Ovary (tissue), 9 donors: Measurements from ENCODE around the gene SIRT1. TPM values are rescaled to one million over a fixed set of nuclear protein-coding genes. Genes with fewer than 3 reads are reported as not detected.
"Not testable (repeated sequence)": the region's sequence is repeated elsewhere in the genome, so short reads cannot be mapped to it uniquely, and the experiment has no call there.

Experiments used
- DNase-seq, 5 donors: peaks; one replicate each; pipeline ENCODE4 v3.0.0-alpha.2; 2019 to 2020
- H3K27ac ChIP-seq, 2 donors: fragments of 200-600 bp; one replicate each; pipeline versions ENCODE4 v1.5.1 to v1.8.0; 2019 to 2022
- H3K27me3 ChIP-seq: fragments of 200-600 bp; one replicate; pipeline ENCODE4 v1.8.0; 2022
- H3K36me3 ChIP-seq: fragments of 200-600 bp; sonication (generic); one replicate; pipeline ENCODE4 v1.5.1; 2019
- H3K4me1 ChIP-seq: one replicate; pipeline ENCODE4 v1.8.1; 2013; ENCODE audit warnings: mild to moderate bottlenecking, moderate library complexity; ENCODE audit not compliant: insufficient read depth
- H3K4me3 ChIP-seq: fragments of 200-600 bp; sonication (generic); one replicate; pipeline ENCODE4 v1.5.1; 2017
- H3K9me3 ChIP-seq, 2 donors: fragments of 200-600 bp in 1 of 2; sonication (generic) in 1 of 2; one replicate each; pipeline versions ENCODE4 v1.5.1 to v1.8.1; 2013 to 2019; ENCODE audit warnings: mild to moderate bottlenecking in 1 of 2, moderate library complexity in 1 of 2
- CTCF ChIP-seq, 3 donors: fragments of 450-650 bp in 2 of 3; fragments of 200-600 bp in 1 of 3; IDR thresholded peaks; one replicate each; pipeline versions ENCODE4 v1.5.1 to v1.8.0; 2016 to 2022; ENCODE audit warnings: antibody characterized with exemption in 3 of 3, mild to moderate bottlenecking in 1 of 3
- EP300 ChIP-seq: sonication (generic); formaldehyde crosslinking; IDR thresholded peaks from one replicate; pipeline ENCODE4 v1.6.1; 2017; ENCODE audit warnings: antibody characterized with exemption
- POLR2A ChIP-seq: fragments of 450-650 bp; IDR thresholded peaks from one replicate; pipeline ENCODE4 v1.6.1; 2017; ENCODE audit warnings: antibody characterized with exemption, mild to moderate bottlenecking, moderate library complexity
- WGBS, 3 donors: extraction: QIAGEN DNeasy Blood & Tissue Kit in 1 of 3; methylation state at CpG; one replicate each; pipeline versions ENCODE4 v1.1.5 to v1.1.7; 2013 to 2017; 5-methylcytosine and 5-hydroxymethylcytosine counted together
- intact Hi-C, 4 donors: fragments of 100-400 bp; cut with DNase I; formaldehyde crosslinking; loops; one replicate each; pipeline versions ENCODE4 v1.11.0 to v1.15.1; 2022 to 2023
- polyA plus RNA-seq, 2 donors: library from polyadenylated mRNA; stranded (reverse); fragments of 200-250 nt in 1 of 2; fragments of 350-450 nt in 1 of 2; fragmentation: Illumina TruSeq in 1 of 2; extraction: RNeasy Lipid Tissue Mini Kit (QIAGEN cat#74804) in 1 of 2; gene quantifications; one replicate each; pipeline ENCODE4 v1.2.3, GENCODE V29; 2013 to 2014
- total RNA-seq, 7 donors: library from RNA; depleted of rRNA in 2 of 7; stranded (reverse); fragments of >200 nt in 2 of 7; fragmentation: NEBNext Ultra II Directional in 3 of 7; extraction: Animal tissue kit (Norgen Biotek cat#: 25700) in 3 of 7; gene quantifications; one replicate each; pipeline versions ENCODE4 v1.1.0 to v1.2.4, GENCODE V29; 2016 to 2023
- donor health status: DM: no; HTN: no; CAD: no; lungs with moderate emphysema.
- donor health status: DM: no; HTN: no; CAD: no.
- donor health status: Bipolar disorder and iron deficiency.
- donor health status: DM: yes; HTN: yes; CAD: no.
- donor health status: DM: no; HTN: no; CAD: no.
- donor health status: DM: yes; HTN: yes; CAD: no.

The SIRT1 gene
- total and polyA plus RNA-seq, 9 donors, result 21.5 to 38.5 (median 31.2) TPM

- intact Hi-C loops, result no loop called here
- H3K36me3 ChIP-seq, result no peaks in the 10 kb centered on the region
- no peaks in the 10 kb centered on the region for H3K9me3 ChIP-seq
- H3K4me3 ChIP-seq, result no peak overlapping the region
- no peak overlapping the region for H3K27ac ChIP-seq
- TF ChIP-seq CTCF (IDR thresholded peaks at IDR 0.05) (no peak), POLR2A (no peak), EP300 (no peak)
- WGBS, 3 donors, result 95 to 100% (median 96%) methylated on average over 2 of the region's 2 CpGs
- H3K4me1 ChIP-seq, result no peaks in the 10 kb centered on the region
- no peak for DNase-seq
- H3K27me3 ChIP-seq, result no peaks in the 10 kb centered on the region
Measured at GRCh38 chr10:67868132-67868531, 16.3 kb upstream of the SIRT1 start.

- DNase-seq, result no peak
- TF ChIP-seq EP300 (no peak), POLR2A (no peak), CTCF (IDR thresholded peaks at IDR 0.05) (no peak)
- no peaks in the 10 kb centered on the region for H3K36me3 ChIP-seq
- WGBS, 3 donors, result 87 to 91% (median 88%) methylated on average over 6 of the region's 6 CpGs
- H3K27ac ChIP-seq, result no peak overlapping the region
- no peaks in the 10 kb centered on the region for H3K9me3 ChIP-seq
- no peaks in the 10 kb centered on the region for H3K27me3 ChIP-seq
- intact Hi-C loops, result no loop called here
- H3K4me3 ChIP-seq, result no peak overlapping the region
- no peaks in the 10 kb centered on the region for H3K4me1 ChIP-seq
Measured at GRCh38 chr10:67869996-67870395, 14.5 kb upstream of the SIRT1 start.

GRCh38 chr10:67875340-67876238 is 8.9 kb upstream of the SIRT1 start:
- DNase-seq, result no peak
- no peak overlapping the region for H3K27ac ChIP-seq
- no peaks in the 10 kb centered on the region for H3K36me3 ChIP-seq
- no peaks in the 10 kb centered on the region for H3K27me3 ChIP-seq
- WGBS, 3 donors, result 50 to 54% (median 54%) methylated on average over 3 of the region's 3 CpGs
- no peak overlapping the region for H3K4me3 ChIP-seq
- H3K9me3 ChIP-seq, result no peaks in the 10 kb centered on the region
- no peaks in the 10 kb centered on the region for H3K4me1 ChIP-seq
- intact Hi-C loops, result no loop called here
- TF ChIP-seq CTCF (IDR thresholded peaks at IDR 0.05) (no peak), EP300 (no peak), POLR2A (no peak)

GRCh38 chr10:67877421-67877820 is 7.0 kb upstream of the SIRT1 start:
- 88 to 93% (median 92%) methylated on average over 11 of the region's 11 CpGs for WGBS, 3 donors
- H3K9me3 ChIP-seq, H3K4me3 ChIP-seq, DNase-seq, H3K4me1 ChIP-seq, intact Hi-C loops, H3K36me3 ChIP-seq, H3K27me3 ChIP-seq, H3K27ac ChIP-seq: not testable (repeated sequence)

- intact Hi-C loops, result no loop called here
- no peak for DNase-seq
- Histone ChIP-seq H3K9me3 (no peaks in the 10 kb centered on the region), H3K36me3 (no peaks in the 10 kb centered on the region), H3K27me3 (no peaks in the 10 kb centered on the region), H3K4me3 (no peak overlapping the region), H3K27ac (no peak overlapping the region), H3K4me1 (no peaks in the 10 kb centered on the region)
- TF ChIP-seq EP300 (no peak), POLR2A (no peak), CTCF (IDR thresholded peaks at IDR 0.05) (no peak)
- 88 to 90% (median 88%) methylated on average over 7 of the region's 7 CpGs for WGBS, 3 donors
Measured at GRCh38 chr10:67878133-67878532, 6.3 kb upstream of the SIRT1 start.
